Activated naive CD4-positive, alpha-beta T cell (primary cell): ENCODE data around the gene IYD.

Experiments
- DNase-seq, 4 experiments: peaks; one replicate each; lab custom pipeline; 2025; lab: John Stamatoyannopoulos, UW

The IYD gene

GRCh38 chr6:150395388-150396009 lies 26.7 kb downstream of the IYD start:
- no peak for DNase-seq

GRCh38 chr6:150403458-150404246 lies 34.8 kb downstream of the IYD start:
- DNase-seq: no peak

GRCh38 chr6:150406948-150407347 lies 38.1 kb downstream of the IYD start:
- DNase-seq: no peak

- no peak for DNase-seq
Observed at GRCh38 chr6:150408842-150409241, 40.0 kb downstream of the IYD start.

GRCh38 chr6:150409576-150410066 lies 40.8 kb downstream of the IYD start:
- DNase-seq: no peak

- DNase-seq: no peak
Observed at GRCh38 chr6:150410399-150410798, 41.6 kb downstream of the IYD start.

GRCh38 chr6:150410906-150411305 lies 42.1 kb downstream of the IYD start:
- no peak for DNase-seq

GRCh38 chr6:150412221-150412620 lies 43.4 kb downstream of the IYD start:
- DNase-seq: no peak

GRCh38 chr6:150413198-150413597 lies 44.4 kb downstream of the IYD start:
- DNase-seq: no peak

- no peak for DNase-seq
Observed at GRCh38 chr6:150413781-150414281, 45.0 kb downstream of the IYD start.

- no peak for DNase-seq
Observed at GRCh38 chr6:150416128-150416527, 47.3 kb downstream of the IYD start.

- DNase-seq: no peak
Observed at GRCh38 chr6:150417250-150417649, 48.4 kb downstream of the IYD start.

- DNase-seq: no peak
Observed at GRCh38 chr6:150417899-150418826, 49.4 kb downstream of the IYD start.

- peak in 2 of 4 experiments; percentile 13 to 32 for DNase-seq
Observed at GRCh38 chr6:150418827-150419594, 50.2 kb downstream of the IYD start.

GRCh38 chr6:150420428-150420827 lies 51.6 kb downstream of the IYD start:
- DNase-seq: no peak

GRCh38 chr6:150420926-150421325 lies 52.1 kb downstream of the IYD start:
- DNase-seq: no peak

GRCh38 chr6:150425508-150425907 lies 56.7 kb downstream of the IYD start:
- no peak for DNase-seq

- DNase-seq: no peak
Observed at GRCh38 chr6:150426198-150426597, 57.4 kb downstream of the IYD start.

- no peak for DNase-seq
Observed at GRCh38 chr6:150427037-150427602, 58.3 kb downstream of the IYD start.

GRCh38 chr6:150427843-150428242 lies 59.0 kb downstream of the IYD start:
- no peak for DNase-seq

GRCh38 chr6:150430815-150431214 lies 62.0 kb downstream of the IYD start:
- DNase-seq: no peak
